Neutrophil (primary cell): Measurements from ENCODE around the gene RAPGEF6.
A peak's percentile ranks its signal among the peaks of the same experiment; 100 is the strongest.

Experiments
- H3K27ac ChIP-seq: fragments of 200-600 bp; sonication (generic); 2 replicates; pipeline ENCODE4 v1.5.1; 2016; ENCODE audit warnings: mild to moderate bottlenecking, moderate library complexity
- H3K27me3 ChIP-seq: fragments of 200-600 bp; sonication (generic); 2 replicates; pipeline ENCODE4 v1.6.0; 2016; ENCODE audit warnings: mild to moderate bottlenecking
- H3K36me3 ChIP-seq: fragments of 200-600 bp; sonication (generic); 2 replicates; pipeline ENCODE4 v1.5.1; 2017
- H3K4me1 ChIP-seq, 2 experiments: fragments of 200-600 bp in 1 of 2; sonication (generic) in 1 of 2; 1 replicate in 1 of 2; 2 replicates in 1 of 2; pipeline versions ENCODE4 v1.5.1 to v1.6.1; 2013 to 2016; ENCODE audit warnings: low read depth in 1 of 2, low read length in 1 of 2, mild to moderate bottlenecking in 1 of 2, moderate library complexity in 1 of 2; ENCODE audit not compliant: control insufficient read depth in 1 of 2, insufficient read depth in 1 of 2
- H3K4me3 ChIP-seq, 2 experiments: fragments of 200-600 bp in 1 of 2; sonication (generic) in 1 of 2; 1 replicate in 1 of 2; 2 replicates in 1 of 2; pipeline ENCODE4 v1.5.1; 2013 to 2016; ENCODE audit warnings: low read depth in 1 of 2, low read length in 1 of 2, mild to moderate bottlenecking in 1 of 2, moderate library complexity in 1 of 2
- H3K9me3 ChIP-seq: fragments of 200-600 bp; sonication (generic); 2 replicates; pipeline ENCODE4 v1.5.1; 2016
- TF ChIP-seq, protein P1 (sequence below): fragments of 200-600 bp; sonication (generic); IDR thresholded peaks from 2 replicates; pipeline ENCODE4 v1.5.1; 2016; ENCODE audit warnings: antibody characterized with exemption

Gene RAPGEF6

DNA sequence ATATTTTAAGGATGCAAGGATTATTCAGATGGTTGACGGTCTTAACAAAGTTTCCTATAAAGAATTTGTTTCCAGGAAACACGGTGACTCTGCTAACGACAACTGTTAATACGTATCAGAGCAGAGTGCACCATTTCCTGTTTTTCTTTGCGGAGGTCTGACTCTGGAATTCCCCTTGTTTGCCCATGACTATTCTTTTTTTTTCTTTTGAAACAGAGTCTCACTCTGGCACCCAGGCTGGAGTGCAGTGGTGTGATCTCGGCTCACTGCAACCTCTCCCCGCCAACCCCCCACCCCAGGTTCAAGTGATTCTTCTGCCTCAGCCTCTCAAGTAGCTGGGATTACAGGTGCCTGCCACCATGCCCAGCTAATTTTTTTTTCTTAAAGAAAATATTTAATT lies 255.3 kb downstream of the RAPGEF6 start:
- peak overlapping the region; percentile 91 for H3K27ac ChIP-seq
- no peaks in the 10 kb centered on the region for H3K9me3 ChIP-seq
- peak overlapping the region; percentile 24 to 39 for H3K4me3 ChIP-seq
- no peaks in the 10 kb centered on the region for H3K36me3 ChIP-seq
- peaks cover 50 to 52% of the 10 kb centered on the region in 2 experiments for H3K4me1 ChIP-seq
- no peaks in the 10 kb centered on the region for H3K27me3 ChIP-seq
- TF ChIP-seq, protein P1, sequence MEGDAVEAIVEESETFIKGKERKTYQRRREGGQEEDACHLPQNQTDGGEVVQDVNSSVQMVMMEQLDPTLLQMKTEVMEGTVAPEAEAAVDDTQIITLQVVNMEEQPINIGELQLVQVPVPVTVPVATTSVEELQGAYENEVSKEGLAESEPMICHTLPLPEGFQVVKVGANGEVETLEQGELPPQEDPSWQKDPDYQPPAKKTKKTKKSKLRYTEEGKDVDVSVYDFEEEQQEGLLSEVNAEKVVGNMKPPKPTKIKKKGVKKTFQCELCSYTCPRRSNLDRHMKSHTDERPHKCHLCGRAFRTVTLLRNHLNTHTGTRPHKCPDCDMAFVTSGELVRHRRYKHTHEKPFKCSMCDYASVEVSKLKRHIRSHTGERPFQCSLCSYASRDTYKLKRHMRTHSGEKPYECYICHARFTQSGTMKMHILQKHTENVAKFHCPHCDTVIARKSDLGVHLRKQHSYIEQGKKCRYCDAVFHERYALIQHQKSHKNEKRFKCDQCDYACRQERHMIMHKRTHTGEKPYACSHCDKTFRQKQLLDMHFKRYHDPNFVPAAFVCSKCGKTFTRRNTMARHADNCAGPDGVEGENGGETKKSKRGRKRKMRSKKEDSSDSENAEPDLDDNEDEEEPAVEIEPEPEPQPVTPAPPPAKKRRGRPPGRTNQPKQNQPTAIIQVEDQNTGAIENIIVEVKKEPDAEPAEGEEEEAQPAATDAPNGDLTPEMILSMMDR: peak; percentile 20

DNA sequence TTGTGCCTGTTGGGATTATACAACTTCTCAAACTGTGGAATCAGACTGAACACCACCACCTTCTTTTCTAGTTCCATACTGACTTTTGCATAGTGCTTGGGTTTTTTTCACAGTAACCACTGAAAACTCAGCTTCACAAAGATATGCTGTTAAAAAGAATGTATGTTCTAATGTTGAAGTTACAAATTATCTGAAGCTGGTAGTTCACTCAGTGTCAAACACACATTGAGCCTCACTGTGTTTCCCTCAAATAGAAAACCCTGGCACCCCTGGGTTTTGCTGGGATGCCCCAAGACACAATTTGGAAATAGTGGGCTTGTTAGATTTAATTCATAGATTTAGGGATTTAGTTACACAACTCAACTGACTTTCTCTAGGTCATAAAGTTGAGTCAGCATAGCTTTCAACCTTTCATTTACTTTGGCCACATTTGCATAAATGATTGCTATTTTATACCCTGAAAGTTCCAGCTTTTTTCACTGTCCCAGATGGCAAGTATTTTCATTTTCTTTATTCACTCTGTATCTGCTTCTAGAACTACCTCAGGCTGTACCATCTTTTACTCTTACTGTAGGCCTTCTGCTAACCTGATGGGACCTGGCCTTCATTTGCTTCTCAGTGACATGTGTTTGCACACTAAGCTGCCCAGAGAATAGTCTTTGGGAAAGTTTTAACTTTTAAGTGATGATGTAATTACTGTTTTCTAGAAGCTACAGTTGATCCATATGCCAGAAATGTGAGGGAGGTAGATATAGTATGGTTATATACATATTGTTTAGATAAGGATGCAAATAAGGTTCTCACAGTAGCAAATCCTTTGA lies 256.1 kb downstream of the RAPGEF6 start:
- TF ChIP-seq, protein P1: no peak
- Histone ChIP-seq H3K27ac (peak overlapping the region; percentile 91), H3K4me1 (peaks cover 50 to 52% of the 10 kb centered on the region in 2 experiments), H3K4me3 (peak overlapping the region in 1 of 2 experiments; percentile 39), H3K27me3 (no peaks in the 10 kb centered on the region), H3K36me3 (no peaks in the 10 kb centered on the region), H3K9me3 (no peaks in the 10 kb centered on the region)

DNA sequence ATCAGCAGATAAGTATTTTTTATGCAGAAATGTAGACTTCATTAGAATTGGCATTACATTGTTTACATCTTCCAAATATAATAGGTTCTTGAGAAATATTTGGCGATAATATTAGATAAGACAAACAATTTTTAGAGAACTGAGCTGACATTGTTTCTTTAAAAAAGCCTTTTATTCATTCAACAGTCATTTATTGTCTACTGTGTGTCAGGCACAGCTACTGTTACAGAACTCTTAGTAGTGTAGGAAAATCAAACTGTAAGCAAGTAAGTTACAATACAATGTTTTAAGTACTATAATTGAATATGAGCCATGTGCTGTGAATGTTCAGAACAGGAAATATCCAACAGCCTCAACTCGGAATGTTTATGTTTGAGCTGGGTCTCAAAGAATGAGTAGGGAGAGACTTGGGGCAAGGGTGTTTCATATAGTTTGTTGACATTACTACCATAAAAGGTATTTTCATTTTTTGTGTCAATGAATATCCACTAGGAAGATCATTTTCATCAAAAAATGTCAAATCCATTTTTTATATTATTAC lies 257.2 kb downstream of the RAPGEF6 start:
- H3K27ac ChIP-seq: peak overlapping the region; percentile 91
- no peaks in the 10 kb centered on the region for H3K27me3 ChIP-seq
- H3K9me3 ChIP-seq: no peaks in the 10 kb centered on the region
- TF ChIP-seq, protein P1: no peak
- no peak overlapping the region for H3K4me3 ChIP-seq
- H3K36me3 ChIP-seq: no peaks in the 10 kb centered on the region
- peaks cover 50% of the 10 kb centered on the region in 2 experiments for H3K4me1 ChIP-seq

DNA sequence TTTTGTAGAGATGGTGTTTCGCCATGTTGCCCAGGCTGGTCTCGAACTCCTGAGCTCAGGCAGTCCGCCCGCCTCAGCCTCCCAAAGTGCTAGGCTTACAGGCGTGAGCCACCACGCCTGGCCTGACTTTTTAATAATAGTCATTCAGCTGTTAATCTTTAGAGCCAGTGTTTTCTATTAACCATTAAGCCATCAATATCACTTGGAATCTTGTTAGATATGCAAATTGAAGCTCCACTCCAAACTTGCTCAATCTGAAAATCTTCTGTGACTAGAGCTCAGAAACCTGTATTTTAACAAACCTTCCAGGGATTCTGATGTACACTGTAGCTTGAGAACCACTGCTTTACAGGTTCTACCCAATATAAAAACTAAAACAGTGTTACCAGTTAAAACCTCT lies 257.7 kb downstream of the RAPGEF6 start:
- no peaks in the 10 kb centered on the region for H3K9me3 ChIP-seq
- no peaks in the 10 kb centered on the region for H3K36me3 ChIP-seq
- TF ChIP-seq, protein P1: no peak
- H3K27me3 ChIP-seq: no peaks in the 10 kb centered on the region
- H3K4me3 ChIP-seq: no peak overlapping the region
- H3K27ac ChIP-seq: peak overlapping the region; percentile 91
- peaks cover 45% of the 10 kb centered on the region in 2 experiments for H3K4me1 ChIP-seq

DNA sequence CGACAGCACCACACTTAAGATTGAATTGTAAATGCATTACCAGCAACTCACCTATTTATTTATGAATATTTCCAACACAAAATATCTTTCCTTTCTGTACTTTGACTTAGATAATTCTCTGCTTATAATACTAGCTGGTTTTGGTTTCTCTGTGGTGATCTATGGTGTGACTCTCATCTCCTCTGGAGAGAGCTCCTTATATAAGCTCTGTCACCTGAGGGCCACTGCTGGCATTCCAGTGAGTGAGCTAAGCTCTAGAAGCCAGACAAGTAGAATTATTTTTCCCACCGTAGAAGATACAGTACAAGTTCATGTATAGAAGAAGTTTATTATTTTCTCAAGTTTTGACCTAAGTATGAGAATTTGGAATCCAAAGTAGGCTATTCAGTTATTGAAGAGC lies 259.7 kb downstream of the RAPGEF6 start:
- no peaks in the 10 kb centered on the region for H3K36me3 ChIP-seq
- no peaks in the 10 kb centered on the region for H3K9me3 ChIP-seq
- TF ChIP-seq, protein P1: no peak
- no peaks in the 10 kb centered on the region for H3K27me3 ChIP-seq
- H3K4me3 ChIP-seq: no peak overlapping the region
- H3K27ac ChIP-seq: peak overlapping the region; percentile 60
- H3K4me1 ChIP-seq: peaks cover 25 to 30% of the 10 kb centered on the region in 2 experiments
